HCT116 (cell line): ENCODE data around the gene ZNF627. TPM values are rescaled to one million over a fixed set of nuclear protein-coding genes. Genes with fewer than 3 reads are reported as not detected.

ENCODE experiments used
- ATAC-seq: fragments of 200-7000 bp; cut with Tn5 transposase; 2 replicates; pipeline ENCODE4 v1.9.1; 2020; ENCODE audit warnings: mild to moderate bottlenecking, moderate library complexity
- BruUV-seq: library from RNA; stranded (reverse); fragments of 400-500 nt; replicated peaks from 2 replicates; lab custom pipeline; 2021; lab: Mats Ljungman, UMichigan
- CTCF ChIA-PET: fragments of 300-600 bp; sonication (Branson Sonifier 250); formaldehyde crosslinking; loops from one replicate; lab custom pipeline; 2021; ENCODE audit warnings: antibody characterized with exemption; lab: Charles Lee
- POLR2A ChIA-PET: fragments of 300-600, 350-600 bp; sonication (Branson Sonifier 250); formaldehyde crosslinking; loops from one replicate; lab custom pipeline; 2021; ENCODE audit warnings: antibody characterized with exemption; lab: Charles Lee
- RAD21 ChIA-PET, 2 experiments: fragments of 300-600 bp; sonication (Branson Sonifier 250); formaldehyde crosslinking; loops; one replicate each; lab custom pipeline; 2023; ENCODE audit warnings: low total read pairs in 2 of 2; ENCODE audit not compliant: uncharacterized antibody in 2 of 2, unreplicated experiment in 2 of 2, low non-redundant PET in 1 of 2; lab: Charles Lee
- DNase-seq: peaks from one replicate; pipeline ENCODE4 v3.0.0-alpha.2; 2010; ENCODE audit warnings: low read depth, low spot score
- H2AFZ ChIP-seq: fragments of 200-600 bp; shearing (Covaris generic), sonication (generic); 2 replicates; pipeline ENCODE4 v1.6.1; 2017; ENCODE audit warnings: low read depth, mixed run types, mixed read lengths, antibody characterized with exemption, low read length; ENCODE audit not compliant: poor library complexity, severe bottlenecking
- H3K27ac ChIP-seq: 2 replicates; pipeline ENCODE4 v1.5.1; 2012; ENCODE audit warnings: low read depth, low read length
- H3K27me3 ChIP-seq: fragments of 200-600 bp; sonication (generic); 2 replicates; pipeline ENCODE4 v1.6.1; 2016; ENCODE audit warnings: mixed run types, low read length, mixed read lengths; ENCODE audit not compliant: insufficient read depth
- H3K36me3 ChIP-seq, 2 experiments: fragments of 200-500 bp in 1 of 2; fragments of 200-600 bp in 1 of 2; sonication (Bioruptor generic) in 1 of 2; sonication (generic) in 1 of 2; 2 replicates each; pipeline versions ENCODE4 v1.5.1 to v1.6.1; 2014 to 2016; ENCODE audit warnings: low read length in 2 of 2, inconsistent platforms in 1 of 2, mixed read lengths in 1 of 2, mixed run types in 1 of 2; ENCODE audit not compliant: insufficient read depth in 2 of 2, control insufficient read depth in 1 of 2
- H3K4me1 ChIP-seq, 2 experiments: fragments of 200-600 bp in 1 of 2; sonication (generic) in 1 of 2; 2 replicates each; pipeline versions ENCODE4 v1.5.1 to v1.6.1; 2012 to 2017; ENCODE audit warnings: low read length in 2 of 2, inconsistent platforms in 1 of 2, mild to moderate bottlenecking in 1 of 2, mixed read lengths in 1 of 2, mixed run types in 1 of 2, moderate library complexity in 1 of 2; ENCODE audit not compliant: insufficient read depth in 2 of 2, control insufficient read depth in 1 of 2
- H3K4me2 ChIP-seq: fragments of 200-600 bp; sonication (generic); 2 replicates; pipeline ENCODE4 v1.6.1; 2017; ENCODE audit warnings: mixed run types, low read length, mixed read lengths
- H3K4me3 ChIP-seq, 2 experiments: fragments of 200-600 bp in 1 of 2; sonication (generic) in 1 of 2; replicated peaks in 1 of 2; 2 replicates each; pipeline ENCODE4 v1.5.1; 2011 to 2016; ENCODE audit warnings: low read length in 2 of 2, control low read depth in 1 of 2, low read depth in 1 of 2, mild to moderate bottlenecking in 1 of 2, mixed read lengths in 1 of 2, mixed run types in 1 of 2
- H3K79me2 ChIP-seq: fragments of 200-600 bp; sonication (generic); 2 replicates; pipeline ENCODE4 v1.6.1; 2017; ENCODE audit warnings: mild to moderate bottlenecking, mixed run types, low read length, moderate library complexity, mixed read lengths; ENCODE audit not compliant: insufficient read depth
- H3K9ac ChIP-seq: fragments of 200-600 bp; sonication (generic); 2 replicates; pipeline ENCODE4 v1.6.1; 2016; ENCODE audit warnings: low read length, mixed read lengths
- H3K9me2 ChIP-seq: fragments of 200-600 bp; sonication (generic), shearing (Covaris generic); 2 replicates; pipeline ENCODE4 v1.6.1; 2017; ENCODE audit warnings: mixed run types, mild to moderate bottlenecking, moderate library complexity; ENCODE audit not compliant: insufficient read depth
- H3K9me3 ChIP-seq, 2 experiments: fragments of 200-500 bp in 1 of 2; fragments of 200-600 bp in 1 of 2; sonication (Bioruptor generic) in 1 of 2; sonication (generic) in 1 of 2; 2 replicates each; pipeline ENCODE4 v1.6.1; 2014 to 2017; ENCODE audit warnings: low read length in 2 of 2, mixed read lengths in 2 of 2, inconsistent platforms in 1 of 2, low read depth in 1 of 2, mild to moderate bottlenecking in 1 of 2, mixed run types in 1 of 2, moderate library complexity in 1 of 2; ENCODE audit not compliant: control insufficient read depth in 1 of 2, insufficient read depth in 1 of 2
- H4K20me1 ChIP-seq: fragments of 200-600 bp; sonication (generic), shearing (Covaris generic); 2 replicates; pipeline ENCODE4 v1.6.1; 2017; ENCODE audit warnings: mixed run types, mild to moderate bottlenecking, moderate library complexity; ENCODE audit not compliant: insufficient read depth
- RAD21 ChIP-seq: IDR thresholded peaks from 2 replicates; pipeline ENCODE4 v1.6.1; 2012; ENCODE audit warnings: low read depth, mild to moderate bottlenecking
- YY1 ChIP-seq: IDR thresholded peaks from 2 replicates; pipeline ENCODE4 v1.6.1; 2011; ENCODE audit warnings: low read length, low read depth, moderate library complexity, mild to moderate bottlenecking; ENCODE audit not compliant: insufficient replicate concordance; ENCODE audit errors: extremely low read depth
- intact Hi-C: fragments of 100-400 bp; cut with micrococcal nuclease; formaldehyde crosslinking; loops from 2 replicates; pipeline ENCODE4 v1.10.0; 2022
- total RNA-seq: library from RNA; stranded (reverse); gene quantifications from one replicate; pipeline ENCODE4 v1.2.1, GENCODE V29; 2021; ENCODE audit not compliant: unreplicated experiment
- TF ChIP-seq, protein P1 (sequence below), 3 experiments: fragments of 200-600 bp in 1 of 3; sonication (generic) in 1 of 3; IDR thresholded peaks in 2 of 3; conservative IDR thresholded peaks in 1 of 3; 2 replicates each; pipeline ENCODE4 v1.5.1; 2012 to 2017; ENCODE audit warnings: low read depth in 2 of 3, low read length in 2 of 3, antibody characterized with exemption in 1 of 3, borderline replicate concordance in 1 of 3, control low read depth in 1 of 3, mild to moderate bottlenecking in 1 of 3, mixed read lengths in 1 of 3, mixed run types in 1 of 3, moderate library complexity in 1 of 3; ENCODE audit not compliant: insufficient read depth in 1 of 3
- TF ChIP-seq, protein P2 (sequence below): IDR thresholded peaks from 2 replicates; pipeline ENCODE4 v1.6.1; 2012

The ZNF627 gene
- total RNA-seq, 1 experiment from 2014 or later, result 14.8 TPM

DNA sequence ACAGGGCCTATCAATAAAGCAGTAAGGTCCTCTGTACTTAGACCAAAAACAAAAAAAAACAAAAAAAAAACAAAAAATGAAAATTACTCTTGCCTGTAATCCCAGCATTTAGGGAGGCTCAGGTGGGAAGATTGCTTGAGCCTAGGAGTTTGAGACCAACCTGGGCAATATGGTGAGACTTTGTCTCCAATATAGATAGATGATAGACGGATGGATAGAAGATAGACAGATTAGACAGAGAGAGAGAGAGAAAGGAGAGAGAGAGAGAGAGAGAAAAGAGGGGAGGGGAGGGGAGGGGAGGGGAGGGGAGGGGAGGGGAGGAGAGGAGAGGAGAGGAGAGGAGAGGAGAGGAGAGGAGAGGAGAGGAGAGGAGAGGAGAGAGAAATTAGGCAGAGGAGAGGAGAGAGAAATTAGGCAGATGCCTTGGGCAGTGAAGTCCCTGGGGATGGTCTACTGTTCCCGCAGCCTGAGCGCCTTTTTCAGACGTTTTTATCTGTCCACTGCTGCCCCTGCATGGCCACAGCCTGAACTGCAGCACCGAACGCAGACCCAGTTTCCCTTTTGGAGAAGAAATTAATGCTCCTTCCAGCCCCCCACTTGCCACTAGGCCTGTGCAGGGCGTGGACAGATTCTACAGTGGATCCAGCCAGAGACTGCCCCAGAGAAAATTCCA lies 9.8 kb upstream of the ZNF627 start:
- CTCF ChIA-PET, result no interaction called here
- intact Hi-C loops, result loop anchor here (1.0 kb wide), 1 partner anchor 91 kb away; no protein-coding TSS in a partner anchor
- H3K9ac ChIP-seq, result no peak overlapping the region
- ATAC-seq (peak; percentile 93), DNase-seq (peak; percentile 42)
- H3K36me3 ChIP-seq, result no peaks in the 10 kb centered on the region
- peak; percentile 84 for TF ChIP-seq RAD21
- TF ChIP-seq, protein P1, sequence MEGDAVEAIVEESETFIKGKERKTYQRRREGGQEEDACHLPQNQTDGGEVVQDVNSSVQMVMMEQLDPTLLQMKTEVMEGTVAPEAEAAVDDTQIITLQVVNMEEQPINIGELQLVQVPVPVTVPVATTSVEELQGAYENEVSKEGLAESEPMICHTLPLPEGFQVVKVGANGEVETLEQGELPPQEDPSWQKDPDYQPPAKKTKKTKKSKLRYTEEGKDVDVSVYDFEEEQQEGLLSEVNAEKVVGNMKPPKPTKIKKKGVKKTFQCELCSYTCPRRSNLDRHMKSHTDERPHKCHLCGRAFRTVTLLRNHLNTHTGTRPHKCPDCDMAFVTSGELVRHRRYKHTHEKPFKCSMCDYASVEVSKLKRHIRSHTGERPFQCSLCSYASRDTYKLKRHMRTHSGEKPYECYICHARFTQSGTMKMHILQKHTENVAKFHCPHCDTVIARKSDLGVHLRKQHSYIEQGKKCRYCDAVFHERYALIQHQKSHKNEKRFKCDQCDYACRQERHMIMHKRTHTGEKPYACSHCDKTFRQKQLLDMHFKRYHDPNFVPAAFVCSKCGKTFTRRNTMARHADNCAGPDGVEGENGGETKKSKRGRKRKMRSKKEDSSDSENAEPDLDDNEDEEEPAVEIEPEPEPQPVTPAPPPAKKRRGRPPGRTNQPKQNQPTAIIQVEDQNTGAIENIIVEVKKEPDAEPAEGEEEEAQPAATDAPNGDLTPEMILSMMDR (IDR thresholded peaks at IDR 0.05 in 2 of 3, conservative IDR thresholded peaks at IDR 0.05 in 1 of 3; ENCODE audit: borderline replicate concordance in 1 of 3, insufficient read depth in 1 of 3, low read depth in 2 of 3, low read length in 2 of 3), result peak; percentile 67 to 88 (median 84); a peak in 5 of 6 replicates
- TF ChIP-seq, protein P2, sequence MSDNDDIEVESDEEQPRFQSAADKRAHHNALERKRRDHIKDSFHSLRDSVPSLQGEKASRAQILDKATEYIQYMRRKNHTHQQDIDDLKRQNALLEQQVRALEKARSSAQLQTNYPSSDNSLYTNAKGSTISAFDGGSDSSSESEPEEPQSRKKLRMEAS, result no peak
- no peak for TF ChIP-seq YY1
- H3K27me3 ChIP-seq, result no peaks in the 10 kb centered on the region
- H4K20me1 ChIP-seq, result no peaks in the 10 kb centered on the region
- no peak overlapping the region for H3K27ac ChIP-seq
- H3K9me3 ChIP-seq, result no peaks in the 10 kb centered on the region
- peak overlapping the region; percentile 40 for H3K4me2 ChIP-seq
- BruUV-seq, result no TSS peak
- H3K9me2 ChIP-seq, result no peaks in the 10 kb centered on the region
- RAD21 ChIA-PET, result no interaction called here
- POLR2A ChIA-PET, result no interaction called here
- H3K4me1 ChIP-seq, result peaks cover 0 to 4% of the 10 kb centered on the region in 2 experiments; a peak in 1 of 4 replicates
- H3K4me3 ChIP-seq, result no peak overlapping the region
- no peak overlapping the region for H2AFZ ChIP-seq
- H3K79me2 ChIP-seq, result no peaks in the 10 kb centered on the region
